D721Med (cell line): Measurements from ENCODE around the gene NINL.

ENCODE experiments used
- DNase-seq: peaks from one replicate; pipeline ENCODE4 v3.0.0; 2011; ENCODE audit warnings: low spot score; ENCODE audit not compliant: insufficient read length
- FAIRE-seq: peaks from 2 replicates; lab custom pipeline; 2011; peaks lifted over from hg19 to GRCh38; lab: Jason Lieb, UNC
- TF ChIP-seq, protein P1 (sequence below): IDR thresholded peaks from 2 replicates; pipeline ENCODE4 v1.5.1; 2012; ENCODE audit warnings: mild to moderate bottlenecking, control low read depth; ENCODE audit not compliant: insufficient read depth; ENCODE audit errors: missing control alignments

NINL gene

DNA sequence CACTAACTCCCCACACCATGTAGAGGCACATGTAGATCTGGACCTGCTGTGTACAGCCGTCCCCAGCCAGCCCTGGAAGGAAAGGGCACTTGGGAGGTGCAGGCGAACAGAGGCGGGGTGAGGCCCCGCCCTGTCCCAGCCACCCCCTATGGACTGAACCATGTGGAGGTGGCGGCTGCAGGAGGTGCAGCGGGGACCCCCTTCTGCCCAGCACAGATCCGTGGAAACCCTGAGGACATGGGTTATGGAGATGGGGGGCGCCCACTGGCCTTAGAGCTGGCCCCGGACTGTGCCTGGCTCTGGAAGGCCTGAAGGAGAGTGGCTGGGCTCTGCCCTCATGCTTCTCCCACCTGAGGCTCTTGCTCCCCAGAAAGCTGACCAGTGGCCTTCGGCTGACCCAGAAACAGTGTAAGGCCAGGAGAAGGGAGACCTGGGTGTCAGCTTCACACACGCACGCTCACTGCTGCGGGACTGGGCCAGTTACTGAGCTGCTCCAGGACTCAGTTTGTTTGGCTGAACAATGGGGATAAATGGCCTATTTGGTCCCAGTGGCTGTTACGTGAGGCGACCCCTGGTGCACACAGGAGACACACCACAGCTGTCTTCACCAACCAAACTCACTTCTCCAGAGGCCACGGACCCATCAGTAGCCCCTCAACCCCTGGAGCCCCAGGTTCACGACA is 90.7 kb downstream of the NINL start:
- no peak for DNase-seq
- FAIRE-seq, result no peak
- TF ChIP-seq, protein P1, sequence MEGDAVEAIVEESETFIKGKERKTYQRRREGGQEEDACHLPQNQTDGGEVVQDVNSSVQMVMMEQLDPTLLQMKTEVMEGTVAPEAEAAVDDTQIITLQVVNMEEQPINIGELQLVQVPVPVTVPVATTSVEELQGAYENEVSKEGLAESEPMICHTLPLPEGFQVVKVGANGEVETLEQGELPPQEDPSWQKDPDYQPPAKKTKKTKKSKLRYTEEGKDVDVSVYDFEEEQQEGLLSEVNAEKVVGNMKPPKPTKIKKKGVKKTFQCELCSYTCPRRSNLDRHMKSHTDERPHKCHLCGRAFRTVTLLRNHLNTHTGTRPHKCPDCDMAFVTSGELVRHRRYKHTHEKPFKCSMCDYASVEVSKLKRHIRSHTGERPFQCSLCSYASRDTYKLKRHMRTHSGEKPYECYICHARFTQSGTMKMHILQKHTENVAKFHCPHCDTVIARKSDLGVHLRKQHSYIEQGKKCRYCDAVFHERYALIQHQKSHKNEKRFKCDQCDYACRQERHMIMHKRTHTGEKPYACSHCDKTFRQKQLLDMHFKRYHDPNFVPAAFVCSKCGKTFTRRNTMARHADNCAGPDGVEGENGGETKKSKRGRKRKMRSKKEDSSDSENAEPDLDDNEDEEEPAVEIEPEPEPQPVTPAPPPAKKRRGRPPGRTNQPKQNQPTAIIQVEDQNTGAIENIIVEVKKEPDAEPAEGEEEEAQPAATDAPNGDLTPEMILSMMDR, result no peak

DNA sequence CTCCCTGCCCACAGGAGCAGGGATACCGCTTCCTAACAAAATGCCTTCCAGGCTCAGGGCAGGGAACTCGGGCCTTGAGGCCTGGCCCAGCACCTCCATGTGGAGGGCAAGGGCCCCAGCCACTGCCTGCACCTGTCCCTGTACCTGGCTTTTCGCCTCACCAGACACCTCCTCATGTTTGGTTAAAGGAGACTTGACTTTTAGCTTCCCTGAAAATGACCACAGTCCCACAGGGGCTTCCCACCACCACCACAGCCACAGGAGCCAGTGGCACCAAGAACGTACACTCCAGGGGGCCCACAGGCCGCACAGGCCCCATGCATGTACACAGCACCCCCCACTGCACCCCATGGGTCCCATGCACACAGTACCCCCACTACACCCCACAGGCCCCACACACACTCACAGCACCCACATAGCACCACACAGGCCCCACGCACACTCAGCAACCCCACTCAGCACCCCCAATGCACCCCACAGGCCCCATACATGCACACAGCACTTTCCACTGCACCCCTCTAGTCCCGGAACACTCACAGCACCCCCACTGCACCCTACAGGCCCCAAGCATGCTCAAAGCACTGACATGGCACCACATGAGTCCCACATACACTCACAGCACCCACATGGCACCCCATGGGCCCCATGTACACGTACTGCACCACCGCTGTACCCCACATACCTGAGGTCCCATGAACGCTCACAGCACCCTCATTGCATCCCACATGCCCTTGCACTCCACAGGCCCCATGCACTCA is 91.4 kb downstream of the NINL start:
- TF ChIP-seq, protein P1, result no peak
- DNase-seq (no peak), FAIRE-seq (no peak)

DNA sequence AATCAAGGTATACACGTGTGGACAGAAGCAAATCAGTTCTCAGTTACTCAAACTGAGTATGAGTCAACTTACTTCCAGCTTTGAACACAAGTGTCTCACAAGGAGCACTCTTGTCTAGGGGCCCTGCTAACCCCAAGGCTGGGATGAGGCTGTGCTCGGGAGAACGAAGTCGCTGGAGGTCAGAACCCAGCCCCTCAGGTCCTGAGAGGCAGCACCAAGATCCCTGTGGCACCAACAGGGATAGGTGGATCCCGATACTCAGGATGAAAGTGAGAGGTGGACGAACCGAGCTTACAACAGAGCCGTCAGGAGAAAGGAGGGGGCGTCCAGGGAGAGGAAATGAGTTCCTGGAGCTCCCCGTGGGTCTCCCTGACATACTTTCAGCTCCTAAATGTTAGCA is 92.2 kb downstream of the NINL start:
- FAIRE-seq (no peak), DNase-seq (no peak)
- TF ChIP-seq, protein P1, result no peak

DNA sequence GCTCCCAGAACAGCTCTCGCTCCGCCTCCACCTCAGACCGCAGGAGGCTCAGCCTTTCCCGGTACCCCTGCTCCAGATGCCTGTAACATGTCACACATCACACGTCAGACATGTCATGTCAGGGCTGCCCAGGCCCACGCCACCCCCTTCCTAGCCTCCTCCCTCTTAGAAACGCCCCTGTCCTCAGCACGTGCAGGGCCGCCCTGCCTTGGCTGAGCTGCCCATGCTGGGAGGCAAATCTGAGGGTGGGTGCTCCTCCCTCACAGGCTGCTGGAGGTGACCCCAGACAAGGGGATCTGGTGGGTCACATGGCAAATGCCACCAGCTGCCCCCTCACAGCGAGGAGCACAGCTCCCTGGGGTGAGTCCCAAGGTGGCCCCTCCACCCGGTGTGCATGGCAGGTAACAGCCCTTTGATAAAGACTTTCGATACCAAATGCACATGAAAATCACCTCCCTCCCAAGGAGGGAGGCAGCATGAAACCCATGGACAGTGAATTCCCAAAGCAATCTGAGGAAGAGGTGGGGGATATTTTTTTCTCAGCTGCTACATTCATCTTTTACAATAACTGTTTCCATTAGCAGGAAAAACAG is 93.8 kb downstream of the NINL start:
- FAIRE-seq (no peak), DNase-seq (no peak)
- TF ChIP-seq, protein P1, result no peak

DNA sequence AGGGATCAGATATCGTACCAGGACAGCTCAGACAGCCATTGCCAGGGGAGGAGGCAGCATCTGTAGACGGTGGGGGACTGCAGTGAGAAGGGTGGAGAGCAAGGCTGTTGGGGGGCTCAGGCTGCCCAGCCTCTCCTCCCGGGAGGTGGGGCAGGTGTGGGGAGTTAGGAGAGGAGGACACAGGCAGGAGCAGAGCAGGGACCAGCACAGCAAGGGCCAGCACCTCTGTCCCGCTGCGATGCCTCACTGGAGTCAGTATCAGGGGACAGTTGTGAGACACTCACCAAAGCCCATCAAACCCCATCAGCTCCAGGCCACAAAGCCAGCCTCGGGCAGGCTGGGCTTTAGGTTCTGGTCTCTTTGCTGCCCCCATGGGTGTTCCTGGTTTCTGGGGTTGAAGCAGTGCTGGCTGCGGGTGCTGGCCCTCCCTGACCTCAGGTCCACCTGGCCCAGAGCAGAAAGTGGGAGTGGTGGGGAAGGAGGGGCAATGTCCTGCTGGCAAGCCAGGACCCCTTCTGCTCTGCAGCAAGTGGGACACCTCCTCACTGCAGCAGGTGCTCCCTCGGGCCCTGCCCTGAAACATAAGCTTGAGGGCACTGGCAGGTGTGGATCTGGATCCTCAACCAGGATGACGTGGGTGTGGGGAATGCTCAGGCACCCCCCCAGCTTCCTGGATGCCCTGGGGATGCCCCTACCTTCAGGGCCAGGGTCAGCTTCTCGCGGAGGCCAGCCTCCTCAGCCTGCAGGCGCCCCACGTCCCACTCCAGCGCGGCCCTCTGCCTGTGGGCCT is 94.5 kb downstream of the NINL start:
- FAIRE-seq (no peak), DNase-seq (no peak)
- TF ChIP-seq, protein P1, result no peak

DNA sequence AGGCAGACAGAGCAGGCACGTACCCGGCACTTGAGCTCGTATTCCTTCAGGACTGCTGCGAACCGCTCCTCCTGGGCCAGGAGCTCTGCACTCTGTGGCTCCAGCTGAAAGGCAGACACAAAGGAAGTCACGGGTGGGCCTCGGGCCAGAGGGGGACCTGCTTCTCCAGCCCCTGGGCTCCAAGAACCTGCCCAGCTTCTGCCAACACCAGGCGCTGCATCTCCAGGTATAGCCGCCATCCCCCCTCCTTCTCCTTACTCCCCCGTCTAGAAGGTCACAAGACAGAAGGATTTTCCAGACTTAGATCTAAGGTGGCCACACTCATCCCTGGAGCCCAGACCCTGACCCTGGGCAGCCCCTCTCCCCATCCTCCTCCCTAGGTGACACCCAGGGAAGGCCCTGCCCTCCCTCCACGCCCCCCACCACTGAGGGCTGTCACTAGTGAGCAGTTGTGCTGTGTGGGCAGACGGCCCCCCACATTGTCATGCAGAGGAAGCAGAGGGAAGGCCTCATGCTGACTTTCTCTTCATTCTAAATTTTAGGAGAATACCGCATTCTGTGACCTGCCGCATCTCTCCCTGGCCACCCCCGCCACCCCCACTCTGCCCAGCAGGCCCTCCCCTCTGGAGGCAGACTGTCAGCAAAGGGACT is 96.0 kb downstream of the NINL start:
- DNase-seq (no peak), FAIRE-seq (no peak)
- TF ChIP-seq, protein P1, result no peak
